ENCODE data around the gene STX2. TPM values are rescaled to one million over a fixed set of nuclear protein-coding genes. Genes with fewer than 3 reads are reported as not detected.
"Not testable (repeated sequence)": the region's sequence is repeated elsewhere in the genome, so short reads cannot be mapped to it uniquely, and the experiment has no call there.

STX2 gene
- total and polyA plus RNA-seq, 2 donors: 21.8 to 41.9 TPM

DNA sequence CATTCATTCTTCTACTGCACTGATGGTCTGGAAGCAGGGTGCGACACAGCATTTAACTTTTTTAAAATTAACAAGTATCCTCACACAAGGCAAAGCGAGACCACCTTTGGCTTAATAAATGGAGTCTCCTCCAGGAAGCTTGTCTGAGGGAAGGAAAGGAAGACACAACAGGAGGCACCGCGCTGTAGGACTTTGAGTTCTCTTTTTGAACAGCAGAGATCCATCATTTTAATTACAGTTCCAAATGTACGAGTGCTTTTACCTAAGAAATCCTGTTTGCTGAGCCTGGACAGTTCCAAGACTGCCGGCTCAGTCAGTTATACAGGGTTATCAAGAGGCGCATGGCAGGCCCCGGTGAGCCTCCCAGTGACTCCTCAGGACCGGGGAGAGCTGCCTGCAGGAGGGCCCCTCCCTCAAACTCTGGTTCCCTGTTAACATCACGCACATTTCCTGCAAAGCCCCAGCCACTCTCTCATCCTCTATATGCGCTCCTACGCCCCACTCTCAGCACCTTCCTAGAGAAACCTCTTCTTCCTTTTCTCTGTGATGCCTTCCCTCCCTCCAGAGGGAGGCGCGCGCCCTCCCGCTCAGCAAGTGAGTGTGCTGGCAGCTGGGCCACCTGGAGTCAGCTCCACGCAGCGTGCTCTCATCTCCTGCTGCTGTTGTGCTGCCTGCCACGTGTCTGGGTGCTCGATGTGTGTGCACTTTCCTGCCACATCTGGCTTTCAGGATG, 46.1 kb downstream of the STX2 start:
- Histone ChIP-seq H3K4me1 (ENCODE audit: insufficient read depth) (no peaks in the 10 kb centered on the region), H3K27ac (ENCODE audit: low read depth) (no peak overlapping the region), H3K4me3 (ENCODE audit: low read depth, low read length) (no peak overlapping the region), H3K36me3 (ENCODE audit: insufficient read depth) (no peaks in the 10 kb centered on the region)
- DNase-seq (ENCODE audit: extremely low spot score): no peak
- WGBS: 72% methylated on average over 20 of the region's 20 CpGs

DNA sequence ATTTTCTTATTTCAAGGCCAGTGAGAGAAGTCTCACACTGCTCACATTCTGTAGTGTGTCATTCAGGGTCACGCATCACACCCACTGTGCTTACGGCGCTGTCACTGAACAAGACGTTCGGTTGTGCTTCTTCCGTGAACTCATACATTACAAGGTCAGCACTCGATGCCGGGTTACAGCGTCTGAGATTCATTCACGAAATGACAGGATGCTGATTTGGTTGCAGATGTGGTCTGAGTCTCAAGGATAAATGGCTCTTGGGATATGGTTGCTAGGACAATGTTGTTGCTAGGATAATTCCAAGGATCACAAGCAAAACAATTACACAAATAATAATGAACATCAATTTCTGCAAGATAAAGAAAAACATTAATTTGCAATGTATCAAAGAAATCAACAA, 47.4 kb downstream of the STX2 start:
- 84% methylated on average over 10 of the region's 10 CpGs for WGBS
- no peaks in the 10 kb centered on the region for H3K36me3 ChIP-seq (ENCODE audit: insufficient read depth)

GRCh38 chr12:130788515-130788914, 50.5 kb downstream of the STX2 start:
- Histone ChIP-seq H3K4me3 (ENCODE audit: low read depth, low read length) (no peak overlapping the region), H3K27ac (ENCODE audit: low read depth) (no peak overlapping the region), H3K4me1 (ENCODE audit: insufficient read depth) (no peaks in the 10 kb centered on the region), H3K36me3 (ENCODE audit: insufficient read depth) (no peaks in the 10 kb centered on the region)
- no peak for DNase-seq (ENCODE audit: extremely low spot score)
- WGBS: 76% methylated on average over 21 of the region's 21 CpGs

More for the DNA sequence above, 47.4 kb downstream of the STX2 start:
- DNase-seq (ENCODE audit: extremely low spot score): no peak
- H3K27ac ChIP-seq (ENCODE audit: low read depth): no peak overlapping the region
- H3K4me1 ChIP-seq (ENCODE audit: insufficient read depth): no peaks in the 10 kb centered on the region
- no peak overlapping the region for H3K4me3 ChIP-seq (ENCODE audit: low read depth, low read length)

DNA sequence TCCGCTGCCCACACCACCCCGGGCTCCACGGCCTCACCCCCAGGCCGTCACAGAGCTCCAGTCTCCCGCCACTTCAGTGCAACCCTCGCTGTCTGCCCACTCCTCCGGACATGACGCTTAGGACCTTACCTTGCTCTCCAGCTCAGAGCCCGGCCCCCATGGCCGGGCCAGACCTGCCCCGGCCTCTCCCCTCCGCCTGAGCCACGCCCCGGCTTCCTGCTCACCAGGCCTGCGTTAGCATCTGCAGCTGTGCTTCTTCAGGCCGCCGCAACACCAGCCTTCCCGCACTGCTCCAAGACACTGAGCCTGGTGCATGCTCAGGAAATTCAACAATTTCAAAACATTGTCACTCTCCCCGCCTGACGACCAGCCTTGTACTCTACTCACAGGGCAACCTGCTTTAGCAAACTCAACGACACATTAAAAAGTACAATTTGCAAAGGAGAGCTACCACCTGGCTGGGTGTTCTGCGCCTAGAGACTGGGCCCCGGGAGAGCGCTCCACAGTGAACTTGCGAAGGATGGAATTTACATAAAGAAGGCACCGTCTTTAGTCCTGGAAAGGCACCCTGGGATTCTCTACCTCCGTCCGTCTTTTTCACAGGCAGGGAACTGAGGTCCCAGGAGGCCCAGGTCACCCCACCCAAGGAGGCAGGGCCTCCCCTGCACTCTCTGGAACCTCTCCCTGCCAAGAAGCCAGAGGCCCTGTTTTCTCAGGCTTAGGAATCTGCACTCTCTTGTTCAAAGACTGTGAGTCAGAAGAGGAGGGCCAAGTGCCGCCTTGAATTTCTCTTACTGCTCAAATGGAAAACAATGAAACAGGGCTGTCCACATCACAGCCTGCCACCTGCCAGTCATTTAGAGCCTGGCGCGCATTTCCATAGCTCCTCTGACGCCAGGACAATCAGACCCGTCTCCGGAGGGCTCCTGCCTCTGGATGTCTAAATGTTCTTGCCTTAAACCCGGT, 51.3 kb downstream of the STX2 start:
- Histone ChIP-seq H3K36me3 (ENCODE audit: insufficient read depth) (no peaks in the 10 kb centered on the region), H3K4me1 (ENCODE audit: insufficient read depth) (no peaks in the 10 kb centered on the region), H3K4me3 (ENCODE audit: low read depth, low read length) (no peak overlapping the region), H3K27ac (ENCODE audit: low read depth) (no peak overlapping the region)
- 81% methylated on average over 35 of the region's 35 CpGs for WGBS
- DNase-seq (ENCODE audit: extremely low spot score): no peak

DNA sequence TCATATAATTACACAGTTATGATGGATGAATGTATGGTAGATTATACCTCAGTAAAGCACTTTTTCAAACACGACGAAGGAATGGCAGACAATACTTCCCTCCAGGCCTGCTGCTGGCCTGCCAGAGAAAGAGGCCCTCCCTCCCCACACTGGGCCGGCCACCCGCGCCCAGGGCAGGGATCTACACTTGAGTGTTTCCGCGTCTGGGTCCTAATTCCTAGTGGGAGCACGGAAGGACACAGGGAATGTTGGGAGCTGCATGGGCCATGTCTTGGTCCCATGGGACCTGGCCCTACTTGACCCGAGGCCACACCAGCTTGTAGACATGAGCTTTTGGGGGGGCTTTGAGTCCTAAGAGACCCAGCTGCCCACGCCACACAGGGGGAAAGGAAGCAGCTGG, 52.0 kb downstream of the STX2 start:
- Histone ChIP-seq H3K36me3 (ENCODE audit: insufficient read depth) (no peaks in the 10 kb centered on the region), H3K27ac (ENCODE audit: low read depth) (no peak overlapping the region), H3K4me3 (ENCODE audit: low read depth, low read length) (no peak overlapping the region), H3K4me1 (ENCODE audit: insufficient read depth) (no peaks in the 10 kb centered on the region)
- no peak for DNase-seq (ENCODE audit: extremely low spot score)
- WGBS: 87% methylated on average over 10 of the region's 10 CpGs

DNA sequence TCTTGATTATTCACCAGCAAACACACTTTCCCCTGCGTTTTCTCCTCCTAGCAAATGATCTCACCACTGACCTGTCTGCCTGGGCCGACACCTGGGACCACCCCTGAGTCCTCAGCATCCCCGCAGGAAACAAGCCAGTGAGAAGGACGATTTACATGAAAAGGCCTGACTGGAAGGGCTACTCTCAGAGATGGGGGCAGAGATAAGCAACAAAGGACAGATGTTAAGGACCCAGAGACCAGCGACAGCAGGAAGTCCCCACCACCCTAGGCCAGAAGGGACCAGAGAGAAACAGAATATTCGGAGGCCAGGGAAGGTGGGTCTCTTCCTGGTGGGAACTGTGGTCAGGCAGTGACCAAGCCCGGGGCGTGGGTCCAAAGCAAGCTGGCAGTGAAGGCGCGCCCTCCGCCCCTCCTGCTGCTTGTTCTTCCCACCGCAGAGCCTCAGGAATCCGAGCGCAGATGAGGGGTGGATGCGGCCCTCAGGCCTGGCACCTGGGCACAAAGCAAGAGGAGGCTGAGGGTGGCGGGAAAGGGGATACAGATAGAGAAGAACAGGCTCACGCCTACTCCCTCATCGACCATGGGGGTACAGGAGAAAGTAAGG, 55.8 kb downstream of the STX2 start:
- H3K4me1 ChIP-seq (ENCODE audit: insufficient read depth): no peaks in the 10 kb centered on the region
- H3K4me3 ChIP-seq (ENCODE audit: low read depth, low read length): no peak overlapping the region
- DNase-seq (ENCODE audit: extremely low spot score): no peak
- no peak overlapping the region for H3K27ac ChIP-seq (ENCODE audit: low read depth)
- WGBS: 71% methylated on average over 18 of the region's 18 CpGs
- H3K36me3 ChIP-seq (ENCODE audit: insufficient read depth): no peaks in the 10 kb centered on the region

GRCh38 chr12:130782245-130782644, 56.8 kb downstream of the STX2 start:
- not testable (repeated sequence) for H3K4me3 ChIP-seq (ENCODE audit: low read depth, low read length); DNase-seq (ENCODE audit: extremely low spot score); H3K36me3 ChIP-seq (ENCODE audit: insufficient read depth); H3K4me1 ChIP-seq (ENCODE audit: insufficient read depth); H3K27ac ChIP-seq (ENCODE audit: low read depth)
- 89% methylated on average over 13 of the region's 13 CpGs for WGBS

DNA sequence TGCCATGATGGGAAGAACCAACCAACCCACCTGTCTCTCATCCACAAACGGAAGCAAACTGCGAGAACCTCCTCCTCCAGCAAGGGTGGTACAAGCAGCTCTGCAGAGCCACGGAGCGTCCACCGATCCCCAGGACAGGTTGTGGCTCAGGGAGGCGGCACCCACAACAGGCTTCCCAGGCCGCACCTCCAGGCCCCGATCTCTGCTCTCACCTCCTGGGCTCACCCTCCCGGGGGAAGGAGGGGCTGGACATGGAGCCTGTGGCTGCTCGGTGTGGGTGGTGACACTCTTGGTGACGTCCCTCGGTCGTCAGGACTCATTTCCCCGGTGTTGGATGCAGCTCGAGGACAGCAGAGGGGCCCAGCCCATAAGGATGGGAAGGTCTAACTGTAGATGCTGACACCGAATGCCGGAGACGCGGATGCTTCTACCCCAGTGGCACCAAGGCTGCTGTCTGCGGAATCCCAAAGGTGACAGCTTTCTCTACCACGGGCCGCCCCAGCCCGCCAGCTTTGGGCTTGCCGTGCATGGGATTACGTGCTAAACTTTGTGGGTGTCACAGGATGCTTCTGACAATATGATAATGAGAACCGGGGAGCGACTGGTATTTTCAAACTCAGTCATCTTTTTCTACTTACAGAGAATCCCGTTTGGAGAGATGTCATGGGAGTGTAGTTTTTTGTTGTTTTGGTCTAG, 58.0 kb downstream of the STX2 start:
- H3K4me1 ChIP-seq (ENCODE audit: insufficient read depth): no peaks in the 10 kb centered on the region
- H3K4me3 ChIP-seq (ENCODE audit: low read depth, low read length): no peak overlapping the region
- H3K36me3 ChIP-seq (ENCODE audit: insufficient read depth): no peaks in the 10 kb centered on the region
- no peak overlapping the region for H3K27ac ChIP-seq (ENCODE audit: low read depth)
- WGBS: 89% methylated on average over 28 of the region's 28 CpGs
- DNase-seq (ENCODE audit: extremely low spot score): no peak

GRCh38 chr12:130780325-130780724, 58.7 kb downstream of the STX2 start:
- Histone ChIP-seq H3K4me3 (ENCODE audit: low read depth, low read length) (no peak overlapping the region), H3K4me1 (ENCODE audit: insufficient read depth) (no peaks in the 10 kb centered on the region), H3K27ac (ENCODE audit: low read depth) (no peak overlapping the region), H3K36me3 (ENCODE audit: insufficient read depth) (no peaks in the 10 kb centered on the region)
- DNase-seq (ENCODE audit: extremely low spot score): no peak
- 84% methylated on average over 10 of the region's 10 CpGs for WGBS

- DNase-seq (ENCODE audit: extremely low spot score): no peak
- no peaks in the 10 kb centered on the region for H3K4me1 ChIP-seq (ENCODE audit: insufficient read depth)
- H3K36me3 ChIP-seq (ENCODE audit: insufficient read depth): no peaks in the 10 kb centered on the region
- H3K27ac ChIP-seq (ENCODE audit: low read depth): no peak overlapping the region
- no peak overlapping the region for H3K4me3 ChIP-seq (ENCODE audit: low read depth, low read length)
- 76% methylated on average over 5 of the region's 5 CpGs for WGBS
Observed at GRCh38 chr12:130778776-130779175, 60.3 kb downstream of the STX2 start.

GRCh38 chr12:130776857-130777339, 62.2 kb downstream of the STX2 start:
- Histone ChIP-seq H3K4me1 (ENCODE audit: insufficient read depth) (no peaks in the 10 kb centered on the region), H3K36me3 (ENCODE audit: insufficient read depth) (no peaks in the 10 kb centered on the region), H3K27ac (ENCODE audit: low read depth) (no peak overlapping the region), H3K4me3 (ENCODE audit: low read depth, low read length) (no peak overlapping the region)
- 58% methylated on average over 11 of the region's 11 CpGs for WGBS
- no peak for DNase-seq (ENCODE audit: extremely low spot score)

DNA sequence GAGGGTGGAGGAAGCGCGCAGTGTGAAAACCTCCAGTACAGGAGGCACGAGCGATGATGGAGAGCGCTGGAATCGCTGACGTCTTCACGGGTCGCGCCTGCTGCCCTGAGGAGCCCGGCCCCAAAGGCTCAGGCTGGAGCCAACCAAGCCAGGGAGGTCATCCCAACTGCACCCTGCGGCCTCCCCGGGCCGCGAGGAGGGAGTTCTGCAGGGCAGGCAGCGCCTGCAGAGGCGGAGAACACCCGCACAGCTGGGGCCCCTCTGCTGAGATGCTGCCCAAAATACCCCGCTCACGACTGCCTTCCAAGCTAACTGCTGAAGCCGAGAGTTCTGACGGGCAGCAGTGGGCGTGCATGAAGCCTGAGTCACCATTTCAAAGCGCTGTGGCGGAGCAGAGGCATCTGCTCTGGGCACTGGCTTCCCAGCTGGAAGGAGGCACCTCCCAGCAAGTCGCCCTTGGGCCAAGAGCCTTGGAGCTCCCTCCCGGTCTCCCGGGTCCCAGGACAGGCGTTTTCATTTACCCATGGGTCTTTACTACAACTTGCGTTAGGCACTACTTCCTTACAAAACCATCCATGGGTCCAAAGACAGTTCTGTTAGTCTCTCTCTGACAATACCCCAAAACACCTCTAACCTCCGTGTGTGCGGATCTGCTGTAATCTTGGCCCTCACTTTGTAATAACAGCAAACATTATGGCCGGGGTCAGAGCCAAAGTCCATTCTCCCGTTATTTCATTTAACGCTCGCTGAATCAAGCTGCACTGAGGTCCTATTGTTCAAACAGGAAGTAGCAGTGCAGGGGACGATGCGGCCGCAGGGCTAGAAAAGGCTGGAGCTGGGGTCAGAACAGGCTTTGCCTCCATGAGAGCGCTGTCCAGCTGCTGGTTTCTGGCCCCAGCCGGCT, 62.8 kb downstream of the STX2 start:
- Histone ChIP-seq H3K4me3 (ENCODE audit: low read depth, low read length) (no peak overlapping the region), H3K4me1 (ENCODE audit: insufficient read depth) (no peaks in the 10 kb centered on the region), H3K36me3 (ENCODE audit: insufficient read depth) (no peaks in the 10 kb centered on the region), H3K27ac (ENCODE audit: low read depth) (no peak overlapping the region)
- no peak for DNase-seq (ENCODE audit: extremely low spot score)
- WGBS: 2% methylated on average over 41 of the region's 41 CpGs
